GM21423 (cell line): Measurements from ENCODE around the gene ZNF70.
"Not testable (repeated sequence)": the region's sequence is repeated elsewhere in the genome, so short reads cannot be mapped to it uniquely, and the experiment has no call there.

Experiments used
- ATAC-seq: cut with Tn5 transposase; IDR thresholded peaks from one replicate; pipeline ENCODE4 v1.9.1; 2021; ENCODE audit warnings: mild to moderate bottlenecking, moderate library complexity; ENCODE audit not compliant: unreplicated experiment

ZNF70 gene

GRCh38 chr22:23760056-23760455 is 9.1 kb upstream of the ZNF70 start:
- no peak for ATAC-seq

GRCh38 chr22:23759566-23759965 is 8.7 kb upstream of the ZNF70 start:
- ATAC-seq = no peak

- no peak for ATAC-seq
Measured at GRCh38 chr22:23756891-23757290, 6.0 kb upstream of the ZNF70 start.

- ATAC-seq = no peak
Measured at GRCh38 chr22:23755711-23756110, 4.8 kb upstream of the ZNF70 start.

GRCh38 chr22:23754980-23755636 is 4.2 kb upstream of the ZNF70 start:
- no peak for ATAC-seq

GRCh38 chr22:23754220-23754919 is 3.5 kb upstream of the ZNF70 start, which contains the start of gene VPREB3:
VPREB3 (minus strand) TSS chr22:23754425; CDS start chr22:23754363, 62 bp downstream.
- no peak for ATAC-seq

- no peak for ATAC-seq
Measured at GRCh38 chr22:23753385-23753784, 2.5 kb upstream of the ZNF70 start.

- ATAC-seq = no peak
Measured at GRCh38 chr22:23752750-23753149, 1.8 kb upstream of the ZNF70 start.

- no peak for ATAC-seq
Measured at GRCh38 chr22:23752090-23752691, 1.3 kb upstream of the ZNF70 start.

GRCh38 chr22:23751441-23751996 is 607 bp upstream of the ZNF70 start:
- ATAC-seq = no peak

- no peak for ATAC-seq
Measured at GRCh38 chr22:23750367-23750713, 572 bp downstream of the ZNF70 start.

GRCh38 chr22:23749841-23750301 is 1.0 kb downstream of the ZNF70 start:
- ATAC-seq = no peak

- ATAC-seq = no peak
Measured at GRCh38 chr22:23745791-23746190, 5.1 kb downstream of the ZNF70 start.

GRCh38 chr22:23744485-23744884 is 6.4 kb downstream of the ZNF70 start:
- ATAC-seq = no peak

GRCh38 chr22:23744001-23744400 is 6.9 kb downstream of the ZNF70 start:
- ATAC-seq = no peak

- no peak for ATAC-seq
Measured at GRCh38 chr22:23743303-23743705, 7.6 kb downstream of the ZNF70 start.

GRCh38 chr22:23742505-23743264 is 8.2 kb downstream of the ZNF70 start:
- no peak for ATAC-seq

GRCh38 chr22:23737696-23738095 is 13.2 kb downstream of the ZNF70 start:
- no peak for ATAC-seq

GRCh38 chr22:23728108-23728507 is 22.8 kb downstream of the ZNF70 start:
- ATAC-seq = not testable (repeated sequence)

- no peak for ATAC-seq
Measured at GRCh38 chr22:23722724-23723123, 28.2 kb downstream of the ZNF70 start.

- no peak for ATAC-seq
Measured at GRCh38 chr22:23722160-23722559, 28.8 kb downstream of the ZNF70 start.
